GM15510 (cell line): ENCODE measurements around the gene GAS2L1.

Source experiments
- POLR2A ChIP-seq: IDR thresholded peaks from 3 replicates; pipeline ENCODE4 v1.6.1; 2011; ENCODE audit warnings: borderline replicate concordance; ENCODE audit not compliant: insufficient read length; ENCODE audit errors: extremely low read depth

The GAS2L1 gene

GRCh38 chr22:29336751-29337490 is 30.5 kb downstream of the GAS2L1 start:
- no peak for TF ChIP-seq POLR2A

- no peak for TF ChIP-seq POLR2A
Measured at GRCh38 chr22:29337631-29338284, 31.3 kb downstream of the GAS2L1 start.

GRCh38 chr22:29338398-29338797 is 31.9 kb downstream of the GAS2L1 start:
- no peak for TF ChIP-seq POLR2A

GRCh38 chr22:29339381-29340235 is 33.2 kb downstream of the GAS2L1 start:
- TF ChIP-seq POLR2A, result no peak

GRCh38 chr22:29340566-29340965 is 34.1 kb downstream of the GAS2L1 start:
- TF ChIP-seq POLR2A, result no peak

GRCh38 chr22:29341056-29341848 is 34.8 kb downstream of the GAS2L1 start:
- no peak for TF ChIP-seq POLR2A

- TF ChIP-seq POLR2A, result no peak
Measured at GRCh38 chr22:29341849-29342127, 35.3 kb downstream of the GAS2L1 start.

GRCh38 chr22:29342177-29342576 is 35.7 kb downstream of the GAS2L1 start:
- TF ChIP-seq POLR2A, result no peak

GRCh38 chr22:29342577-29343312 is 36.3 kb downstream of the GAS2L1 start:
- TF ChIP-seq POLR2A, result no peak

- no peak for TF ChIP-seq POLR2A
Measured at GRCh38 chr22:29343313-29343805, 36.9 kb downstream of the GAS2L1 start.

GRCh38 chr22:29344137-29344536 is 37.7 kb downstream of the GAS2L1 start:
- TF ChIP-seq POLR2A, result no peak

- TF ChIP-seq POLR2A, result no peak
Measured at GRCh38 chr22:29345932-29346331, 39.5 kb downstream of the GAS2L1 start.

- no peak for TF ChIP-seq POLR2A
Measured at GRCh38 chr22:29346659-29347058, 40.2 kb downstream of the GAS2L1 start.

- no peak for TF ChIP-seq POLR2A
Measured at GRCh38 chr22:29348041-29348440, 41.6 kb downstream of the GAS2L1 start.
